Activated CD4-positive, alpha-beta T cell treated with anti-CD3 and anti-CD28 coated beads for 24 hours (primary cell): ENCODE data around the gene VPS9D1.
"Not testable (repeated sequence)": the region's sequence is repeated elsewhere in the genome, so short reads cannot be mapped to it uniquely, and the experiment has no call there.

Experiments used
- DNase-seq, 2 donors: peaks; one replicate each; pipeline ENCODE4 v3.0.0-alpha.2; 2020; ENCODE audit warnings: low read depth in 2 of 2

VPS9D1 gene

GRCh38 chr16:89664238-89664637, 56.5 kb downstream of the VPS9D1 start:
- DNase-seq: not testable (repeated sequence)

GRCh38 chr16:89661215-89661614, 59.5 kb downstream of the VPS9D1 start:
- no peak for DNase-seq

- no peak for DNase-seq
Measured at GRCh38 chr16:89660146-89660545, 60.6 kb downstream of the VPS9D1 start.

- no peak for DNase-seq
Measured at GRCh38 chr16:89658221-89658879, 62.3 kb downstream of the VPS9D1 start.

GRCh38 chr16:89657442-89658220, 63.1 kb downstream of the VPS9D1 start, which contains the start of the genes CHMP1A and SPATA33:
CHMP1A (minus strand) TSS chr16:89657708; CDS start chr16:89657588, 120 bp downstream.
SPATA33 (plus strand) TSS chr16:89657836; CDS start chr16:89657912, 76 bp downstream.
- DNase-seq: peak; percentile 88 to 90
